ENCODE measurements around the gene SLC44A2. TPM values are rescaled to one million over a fixed set of nuclear protein-coding genes. Genes with fewer than 3 reads are reported as not detected.
"Not testable (repeated sequence)": the region's sequence is repeated elsewhere in the genome, so short reads cannot be mapped to it uniquely, and the experiment has no call there.

Gene SLC44A2
- total and polyA plus RNA-seq, 10 donors, result 108 to 358 (median 225) TPM

GRCh38 chr19:10669246-10669645, 43.9 kb downstream of the SLC44A2 start:
- WGBS, 5 donors, result 84 to 96% (median 84%) methylated on average over 6 of the region's 6 CpGs
- intact Hi-C loops (cut with DNase I; ENCODE audit: low total_unique reads), result no loop called here
- no peak for DNase-seq
- H3K9me3 ChIP-seq, result no peaks in the 10 kb centered on the region
- no peak for TF ChIP-seq CTCF (IDR thresholded peaks at IDR 0.05 in 8 of 11, conservative IDR thresholded peaks at IDR 0.05 in 3 of 11)
- TF ChIP-seq POLR2AphosphoS5 (IDR thresholded peaks at IDR 0.05), result no peak
- TF ChIP-seq POLR2A (IDR thresholded peaks at IDR 0.05), result no peak
- no peak overlapping the region for H3K27ac ChIP-seq
- no peaks in the 10 kb centered on the region for H3K27me3 ChIP-seq (replicated peaks in 1 of 7)
- H3K36me3 ChIP-seq, result peaks cover 0 to 75% (median 39%) of the 10 kb centered on the region in 6 donors
- peaks cover 16 to 89% (median 66%) of the 10 kb centered on the region in 6 donors for H3K4me1 ChIP-seq
- H3K4me3 ChIP-seq, result no peak overlapping the region

GRCh38 chr19:10670182-10670581, 44.8 kb downstream of the SLC44A2 start:
- H3K36me3 ChIP-seq, result peaks cover 0 to 84% (median 39%) of the 10 kb centered on the region in 6 donors

GRCh38 chr19:10670876-10671804, 45.8 kb downstream of the SLC44A2 start:
- no peaks in the 10 kb centered on the region for H3K27me3 ChIP-seq (replicated peaks in 1 of 7)
- peaks cover 10 to 70% (median 51%) of the 10 kb centered on the region in 6 donors for H3K4me1 ChIP-seq
- no peaks in the 10 kb centered on the region for H3K9me3 ChIP-seq
- 83 to 91% (median 89%) methylated on average over 23 to 24 of the region's 24 CpGs for WGBS, 5 donors
- intact Hi-C loops (cut with DNase I; ENCODE audit: low total_unique reads), result no loop called here
- no peak for DNase-seq
- H3K36me3 ChIP-seq, result peaks cover 0 to 89% (median 47%) of the 10 kb centered on the region in 6 donors
- TF ChIP-seq POLR2AphosphoS5 (IDR thresholded peaks at IDR 0.05), result peak in 2 of 3 donors; percentile 22 to 50
- TF ChIP-seq POLR2A (IDR thresholded peaks at IDR 0.05), result no peak
- no peak overlapping the region for H3K4me3 ChIP-seq
- no peak overlapping the region for H3K27ac ChIP-seq

More at GRCh38 chr19:10670182-10670581, 44.8 kb downstream of the SLC44A2 start:
- Histone ChIP-seq H3K4me3 (no peak overlapping the region), H3K9me3 (no peaks in the 10 kb centered on the region), H3K27ac (no peak overlapping the region), H3K27me3 (replicated peaks in 1 of 7) (no peaks in the 10 kb centered on the region), H3K4me1 (peaks cover 16 to 79% (median 57%) of the 10 kb centered on the region in 6 donors)
- 79 to 100% (median 89%) methylated on average over 1 of the region's 1 CpG for WGBS, 5 donors
- TF ChIP-seq POLR2AphosphoS5 (IDR thresholded peaks at IDR 0.05) (no peak), POLR2A (IDR thresholded peaks at IDR 0.05) (no peak), CTCF (IDR thresholded peaks at IDR 0.05 in 8 of 11, conservative IDR thresholded peaks at IDR 0.05 in 3 of 11) (no peak)
- no peak for DNase-seq
- intact Hi-C loops (cut with DNase I; ENCODE audit: low total_unique reads), result no loop called here

- Histone ChIP-seq H3K4me1 (peaks cover 7 to 62% (median 43%) of the 10 kb centered on the region in 6 donors), H3K36me3 (peaks cover 0 to 89% (median 50%) of the 10 kb centered on the region in 6 donors)
- 93 to 98% (median 93%) methylated on average over 3 of the region's 3 CpGs for WGBS, 5 donors
- H3K27ac ChIP-seq; H3K9me3 ChIP-seq; intact Hi-C loops (cut with DNase I; ENCODE audit: low total_unique reads); H3K27me3 ChIP-seq (replicated peaks in 1 of 7); H3K4me3 ChIP-seq; DNase-seq: not testable (repeated sequence)
Measured at GRCh38 chr19:10671922-10672321, 46.6 kb downstream of the SLC44A2 start.

GRCh38 chr19:10675214-10675613, 49.9 kb downstream of the SLC44A2 start:
- WGBS, 5 donors, result 84 to 88% (median 84%) methylated on average over 8 of the region's 8 CpGs
- Histone ChIP-seq H3K4me1 (peaks cover 0 to 29% (median 11%) of the 10 kb centered on the region in 6 donors), H3K36me3 (peaks cover 4 to 100% (median 80%) of the 10 kb centered on the region in 6 donors)
- DNase-seq; intact Hi-C loops (cut with DNase I; ENCODE audit: low total_unique reads); H3K4me3 ChIP-seq; H3K27me3 ChIP-seq (replicated peaks in 1 of 7); H3K9me3 ChIP-seq; H3K27ac ChIP-seq: not testable (repeated sequence)
